Type B pancreatic cell (in vitro differentiated cells): ENCODE results near the gene ANGEL1. TPM values are rescaled to one million over a fixed set of nuclear protein-coding genes. Genes with fewer than 3 reads are reported as not detected.

Source experiments
- DNase-seq: peaks from one replicate; pipeline ENCODE4 v3.0.0; 2021; ENCODE audit warnings: mixed read lengths; ENCODE audit not compliant: unreplicated experiment; ENCODE audit errors: extremely low spot score
- H3K27ac Mint-ChIP-seq: 2 replicates; pipeline ENCODE4 v1.8.0; 2021; ENCODE audit warnings: mild to moderate bottlenecking, mixed read lengths
- H3K27me3 Mint-ChIP-seq: 2 replicates; pipeline ENCODE4 v1.8.0; 2021; ENCODE audit warnings: mixed read lengths
- H3K36me3 Mint-ChIP-seq: 2 replicates; pipeline ENCODE4 v1.8.0; 2021; ENCODE audit warnings: mixed read lengths
- H3K4me1 Mint-ChIP-seq: one replicate; pipeline ENCODE4 v1.8.0; 2021; ENCODE audit warnings: mixed read lengths; ENCODE audit not compliant: unreplicated experiment
- H3K4me3 Mint-ChIP-seq: 2 replicates; pipeline ENCODE4 v1.8.0; 2021; ENCODE audit warnings: mild to moderate bottlenecking, mixed read lengths
- H3K9me3 Mint-ChIP-seq: 2 replicates; pipeline ENCODE4 v1.8.0; 2021; ENCODE audit warnings: mixed read lengths
- total RNA-seq: library from RNA; stranded (reverse); gene quantifications from 2 replicates; pipeline ENCODE4 v1.2.1, GENCODE V29; 2021; ENCODE audit warnings: low replicate concordance
- TF ChIP-seq, protein P1 (sequence below): fragments of 200-600 bp; sonication (generic); conservative IDR thresholded peaks from 2 replicates; pipeline ENCODE4 v1.5.0; 2021; ENCODE audit warnings: antibody characterized with exemption, mild to moderate bottlenecking

ANGEL1 gene
- total RNA-seq, 1 donor from 2014 or later = 28.4 TPM

- H3K4me1 Mint-ChIP-seq = peaks cover 20% of the 10 kb centered on the region
- DNase-seq = no peak
- no peaks in the 10 kb centered on the region for H3K36me3 Mint-ChIP-seq
- no peak overlapping the region for H3K27ac Mint-ChIP-seq
- peaks cover 12% of the 10 kb centered on the region for H3K27me3 Mint-ChIP-seq
- H3K4me3 Mint-ChIP-seq = no peak overlapping the region
- no peaks in the 10 kb centered on the region for H3K9me3 Mint-ChIP-seq
- TF ChIP-seq, protein P1, sequence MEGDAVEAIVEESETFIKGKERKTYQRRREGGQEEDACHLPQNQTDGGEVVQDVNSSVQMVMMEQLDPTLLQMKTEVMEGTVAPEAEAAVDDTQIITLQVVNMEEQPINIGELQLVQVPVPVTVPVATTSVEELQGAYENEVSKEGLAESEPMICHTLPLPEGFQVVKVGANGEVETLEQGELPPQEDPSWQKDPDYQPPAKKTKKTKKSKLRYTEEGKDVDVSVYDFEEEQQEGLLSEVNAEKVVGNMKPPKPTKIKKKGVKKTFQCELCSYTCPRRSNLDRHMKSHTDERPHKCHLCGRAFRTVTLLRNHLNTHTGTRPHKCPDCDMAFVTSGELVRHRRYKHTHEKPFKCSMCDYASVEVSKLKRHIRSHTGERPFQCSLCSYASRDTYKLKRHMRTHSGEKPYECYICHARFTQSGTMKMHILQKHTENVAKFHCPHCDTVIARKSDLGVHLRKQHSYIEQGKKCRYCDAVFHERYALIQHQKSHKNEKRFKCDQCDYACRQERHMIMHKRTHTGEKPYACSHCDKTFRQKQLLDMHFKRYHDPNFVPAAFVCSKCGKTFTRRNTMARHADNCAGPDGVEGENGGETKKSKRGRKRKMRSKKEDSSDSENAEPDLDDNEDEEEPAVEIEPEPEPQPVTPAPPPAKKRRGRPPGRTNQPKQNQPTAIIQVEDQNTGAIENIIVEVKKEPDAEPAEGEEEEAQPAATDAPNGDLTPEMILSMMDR = no peak
Observed at GRCh38 chr14:76829650-76830421, 17.2 kb upstream of the ANGEL1 start.

DNA sequence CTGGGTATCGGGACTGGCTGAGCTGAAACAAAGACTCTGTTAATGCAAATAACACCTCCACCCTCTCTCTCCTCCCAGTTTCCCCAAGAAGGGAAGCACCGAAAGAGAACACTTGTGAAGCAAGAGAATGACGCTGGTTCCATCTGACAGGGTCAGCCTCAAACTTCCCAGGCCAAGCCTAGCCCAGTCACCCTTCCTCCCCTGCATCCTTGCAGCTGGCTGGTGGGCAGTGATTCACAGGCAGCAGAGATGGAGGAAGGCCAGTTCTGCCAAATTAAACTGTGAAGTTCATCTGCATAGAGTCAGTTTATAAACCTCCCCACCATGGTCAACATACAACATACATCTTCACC, 16.3 kb upstream of the ANGEL1 start:
- H3K27me3 Mint-ChIP-seq = peaks cover 12% of the 10 kb centered on the region
- TF ChIP-seq, protein P1 = no peak
- H3K9me3 Mint-ChIP-seq = no peaks in the 10 kb centered on the region
- H3K4me3 Mint-ChIP-seq = no peak overlapping the region
- H3K36me3 Mint-ChIP-seq = no peaks in the 10 kb centered on the region
- DNase-seq = no peak
- no peak overlapping the region for H3K27ac Mint-ChIP-seq
- peaks cover 11% of the 10 kb centered on the region for H3K4me1 Mint-ChIP-seq

DNA sequence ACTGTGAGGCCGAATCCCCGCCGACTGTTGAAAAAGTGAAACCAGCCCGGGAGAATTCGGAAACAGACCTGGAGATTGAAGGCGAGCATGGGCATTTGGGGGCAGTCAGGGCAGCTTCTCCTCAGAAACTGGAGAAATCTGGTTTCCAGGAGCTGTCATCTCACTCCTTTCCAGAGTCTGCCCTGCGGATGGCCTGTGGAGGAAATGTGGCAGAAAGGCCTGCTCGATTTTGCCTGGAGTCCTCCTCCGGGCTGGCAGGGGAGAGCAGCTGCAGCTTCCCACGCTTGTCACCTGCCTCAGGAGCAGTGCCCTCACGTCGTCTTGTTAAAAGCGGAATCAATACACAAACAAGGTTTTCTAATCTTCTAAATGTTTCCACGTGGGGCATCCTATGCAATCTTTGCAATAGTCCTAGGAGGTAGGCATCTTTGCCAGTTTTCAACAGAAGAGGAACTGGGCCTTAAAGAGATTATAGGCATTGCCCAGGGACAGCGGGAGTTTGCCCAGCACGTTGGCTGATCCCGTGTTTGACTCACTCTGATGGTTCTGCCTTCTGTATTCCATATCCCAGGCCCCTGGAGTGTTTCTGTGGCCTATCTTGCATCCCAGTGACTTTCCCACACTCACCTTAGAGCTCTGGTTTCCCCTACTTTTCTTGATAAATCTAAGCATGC, 15.8 kb upstream of the ANGEL1 start:
- Mint-ChIP-seq H3K4me1 (peaks cover 9% of the 10 kb centered on the region), H3K27me3 (peaks cover 12% of the 10 kb centered on the region), H3K36me3 (no peaks in the 10 kb centered on the region), H3K27ac (no peak overlapping the region), H3K4me3 (no peak overlapping the region), H3K9me3 (no peaks in the 10 kb centered on the region)
- no peak for DNase-seq
- TF ChIP-seq, protein P1 = no peak

DNA sequence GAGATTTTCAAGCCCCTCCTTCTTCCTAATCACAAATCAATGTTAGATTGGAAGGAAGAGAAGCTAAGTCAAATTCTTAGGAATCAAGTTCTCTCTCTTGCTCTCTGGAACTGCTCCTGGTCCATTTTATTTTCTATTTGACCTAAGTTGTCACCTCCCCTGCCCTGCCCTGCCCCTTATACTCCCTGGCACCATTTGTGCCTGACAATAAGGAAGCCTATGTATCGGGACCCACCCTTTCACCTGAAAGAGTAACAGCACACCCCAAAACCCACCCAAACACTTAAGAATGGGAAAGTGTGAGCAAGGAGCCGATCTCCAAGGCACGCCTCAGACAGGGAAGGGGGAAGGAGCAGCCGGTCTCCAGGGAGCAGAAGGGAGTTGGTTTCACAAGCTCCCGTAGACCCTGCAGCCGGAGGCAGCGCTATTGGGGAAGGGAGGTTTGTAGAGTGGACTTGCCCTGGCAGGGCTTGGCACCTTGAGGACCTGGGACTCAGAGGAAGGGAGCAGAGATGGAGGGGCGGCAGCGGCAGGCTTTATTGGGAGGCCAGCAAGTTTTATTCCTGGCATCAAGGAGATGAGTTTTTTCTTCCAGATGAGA, 15.1 kb upstream of the ANGEL1 start:
- peak overlapping the region; percentile 10 for H3K27ac Mint-ChIP-seq
- TF ChIP-seq, protein P1 = no peak
- H3K36me3 Mint-ChIP-seq = no peaks in the 10 kb centered on the region
- H3K4me3 Mint-ChIP-seq = no peak overlapping the region
- peaks cover 9% of the 10 kb centered on the region for H3K4me1 Mint-ChIP-seq
- H3K9me3 Mint-ChIP-seq = no peaks in the 10 kb centered on the region
- H3K27me3 Mint-ChIP-seq = peaks cover 12% of the 10 kb centered on the region
- DNase-seq = no peak

DNA sequence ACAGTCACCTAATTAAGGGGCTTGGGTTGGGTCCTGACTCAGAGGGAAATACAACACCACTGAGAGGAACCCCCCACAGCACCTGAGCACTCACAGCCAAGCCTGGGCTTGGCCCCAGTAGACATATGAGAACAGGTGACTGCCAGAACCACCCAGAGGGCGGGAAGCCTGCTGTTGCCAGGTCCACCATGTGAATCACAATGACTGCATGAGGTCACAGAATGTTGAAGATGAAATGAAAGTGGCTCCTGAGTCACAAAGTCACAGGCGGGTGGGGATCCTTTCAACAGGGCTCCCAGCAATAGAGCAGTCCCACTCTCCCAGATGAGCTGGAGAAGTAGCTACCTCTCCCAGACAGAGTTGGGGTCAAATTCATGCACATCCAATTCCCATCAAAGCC, 13.4 kb upstream of the ANGEL1 start, which contains the start of gene LRRC74A:
LRRC74A (plus strand) TSS at position 287 of the 400 bp plus-strand sequence. CDS start 290 bp downstream, outside the sequence.
- H3K27ac Mint-ChIP-seq = no peak within 1 kb of the TSS
- DNase-seq = no peak
- H3K4me1 Mint-ChIP-seq = peaks cover 9% of the 10 kb centered on the region
- peaks cover 12% of the 10 kb centered on the region for H3K27me3 Mint-ChIP-seq
- H3K4me3 Mint-ChIP-seq = no peak within 1 kb of the TSS
- no peaks in the 10 kb centered on the region for H3K9me3 Mint-ChIP-seq
- TF ChIP-seq, protein P1 = no peak
- no peaks in the 10 kb centered on the region for H3K36me3 Mint-ChIP-seq
